SKM-1 (cell line): ENCODE data around the gene WFDC10A.
"Not testable (repeated sequence)": the region's sequence is repeated elsewhere in the genome, so short reads cannot be mapped to it uniquely, and the experiment has no call there.

ENCODE experiments used
- DNase-seq: peaks from one replicate; lab custom pipeline; 2025; ENCODE audit not compliant: unreplicated experiment; lab: John Stamatoyannopoulos, UW

Gene WFDC10A

GRCh38 chr20:45647441-45648050 is 18.0 kb downstream of the WFDC10A start:
- no peak for DNase-seq

DNA sequence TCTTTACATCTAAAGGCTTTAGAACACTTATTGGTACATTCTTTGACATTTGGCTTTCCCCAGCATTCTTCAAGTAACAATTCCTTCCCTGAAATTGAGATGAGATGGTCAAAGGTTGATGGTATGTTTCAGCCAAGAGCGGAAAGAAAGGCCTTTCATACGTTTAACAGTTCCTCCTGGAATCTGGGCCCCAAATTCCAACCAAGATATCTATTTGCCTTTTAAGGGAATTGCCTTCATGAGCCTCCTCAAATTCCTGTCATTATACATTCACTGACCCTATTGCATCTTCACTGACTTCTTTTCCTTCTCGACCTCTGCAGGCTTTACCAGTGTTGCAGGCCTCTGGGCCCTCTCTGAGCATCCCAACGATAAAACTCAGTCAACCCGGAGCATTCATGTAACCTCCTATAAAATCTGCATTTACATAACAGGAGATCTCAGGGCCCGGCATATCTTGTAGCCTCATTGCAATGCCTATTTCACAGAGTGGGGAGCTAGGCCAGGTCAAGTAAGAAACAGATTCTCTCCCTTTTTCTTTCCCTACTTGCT is 19.8 kb downstream of the WFDC10A start:
- no peak for DNase-seq

DNA sequence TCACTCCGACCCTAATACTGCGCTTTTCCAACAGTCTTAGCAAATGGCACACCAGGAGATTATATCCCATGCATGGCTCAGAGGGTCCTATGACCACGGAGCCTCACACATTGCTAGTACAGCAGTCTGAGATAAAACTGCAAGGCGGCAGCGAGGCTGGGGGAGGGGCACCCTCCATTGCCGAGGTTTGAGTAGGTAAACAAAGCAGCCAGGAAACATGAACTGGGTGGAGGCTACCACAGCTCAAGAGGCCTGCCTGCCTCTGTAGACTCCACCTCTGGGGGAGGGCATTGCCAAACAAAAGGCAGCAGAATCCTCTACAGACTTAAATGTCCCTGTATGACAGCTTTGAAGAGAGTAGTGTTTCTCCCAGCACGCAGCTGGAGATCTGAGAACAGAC is 22.2 kb downstream of the WFDC10A start:
- not testable (repeated sequence) for DNase-seq

- DNase-seq: not testable (repeated sequence)
These were observed 27.5 kb downstream of the WFDC10A start for GRCh38 chr20:45657038-45657437.

- no peak for DNase-seq
These were observed 40.6 kb downstream of the WFDC10A start, which contains the start of gene WFDC11 for GRCh38 chr20:45670139-45670538. Gene WFDC11 (minus strand): TSS chr20:45670239. CDS start chr20:45650600, 19,639 bp downstream.

DNA sequence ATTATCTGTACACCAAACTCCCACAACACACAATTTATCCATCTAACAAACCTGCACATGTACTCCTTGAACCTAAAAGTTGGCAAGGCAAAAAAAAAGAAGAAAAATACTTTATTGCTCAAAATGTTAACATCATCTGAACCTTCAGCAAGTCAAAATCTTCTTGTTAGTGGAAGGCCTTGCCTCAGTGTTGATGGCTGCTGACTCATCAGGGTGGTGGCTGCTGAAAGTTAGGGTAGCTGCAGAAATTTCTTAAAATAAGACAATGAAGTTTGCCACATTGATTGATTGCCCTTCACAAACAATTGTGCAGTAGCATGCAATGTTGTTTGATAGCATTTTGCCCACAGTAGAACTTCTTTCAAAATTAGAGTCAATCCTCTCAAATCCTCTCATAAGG is 43.2 kb downstream of the WFDC10A start:
- no peak for DNase-seq

GRCh38 chr20:45679650-45680049 is 50.1 kb downstream of the WFDC10A start:
- no peak for DNase-seq
